Measurements from ENCODE around the gene PTGES2. TPM values are rescaled to one million over a fixed set of nuclear protein-coding genes. Genes with fewer than 3 reads are reported as not detected.
A peak's percentile ranks its signal among the peaks of the same experiment; 100 is the strongest.

The PTGES2 gene
- total and polyA plus RNA-seq, 2 donors from 2014 or later, result 64.1 to 117 TPM

DNA sequence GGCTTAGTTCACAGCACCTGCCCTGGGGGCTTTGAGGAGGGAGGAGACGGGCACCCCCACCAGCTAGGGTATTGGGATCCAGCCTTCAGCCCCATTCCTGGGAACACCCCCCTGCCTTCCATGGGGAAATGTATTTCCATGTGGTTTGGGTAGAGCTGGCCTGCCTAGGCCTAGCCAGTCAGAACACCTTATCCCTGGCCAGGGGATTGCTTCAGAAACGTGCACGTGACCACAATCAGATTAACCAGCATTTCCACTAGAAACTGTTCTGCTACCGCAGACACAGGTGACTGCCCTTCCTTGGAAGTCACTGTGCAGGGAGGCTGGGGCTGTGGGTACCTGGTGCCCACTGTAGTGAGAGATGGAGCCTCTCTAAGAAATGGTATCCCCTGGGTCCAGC is 46.5 kb upstream of the PTGES2 start:
- H3K9me3 ChIP-seq (ENCODE audit: control insufficient read depth in 2 of 3, insufficient read depth in 1 of 3, low read length in 3 of 3), result no peaks in the 10 kb centered on the region
- H3K4me3 ChIP-seq (ENCODE audit: low read length in 3 of 3), result no peak overlapping the region
- H3K27me3 ChIP-seq (ENCODE audit: control insufficient read depth, insufficient read depth, low read length), result no peaks in the 10 kb centered on the region
- no peak overlapping the region for H3K27ac ChIP-seq (ENCODE audit: low read depth in 2 of 2, low read length in 2 of 2)
- intact Hi-C loops (cut with DNase I), result no loop called here
- H3K9ac ChIP-seq (ENCODE audit: low read length in 3 of 3), result no peak overlapping the region
- TF ChIP-seq, protein P1, sequence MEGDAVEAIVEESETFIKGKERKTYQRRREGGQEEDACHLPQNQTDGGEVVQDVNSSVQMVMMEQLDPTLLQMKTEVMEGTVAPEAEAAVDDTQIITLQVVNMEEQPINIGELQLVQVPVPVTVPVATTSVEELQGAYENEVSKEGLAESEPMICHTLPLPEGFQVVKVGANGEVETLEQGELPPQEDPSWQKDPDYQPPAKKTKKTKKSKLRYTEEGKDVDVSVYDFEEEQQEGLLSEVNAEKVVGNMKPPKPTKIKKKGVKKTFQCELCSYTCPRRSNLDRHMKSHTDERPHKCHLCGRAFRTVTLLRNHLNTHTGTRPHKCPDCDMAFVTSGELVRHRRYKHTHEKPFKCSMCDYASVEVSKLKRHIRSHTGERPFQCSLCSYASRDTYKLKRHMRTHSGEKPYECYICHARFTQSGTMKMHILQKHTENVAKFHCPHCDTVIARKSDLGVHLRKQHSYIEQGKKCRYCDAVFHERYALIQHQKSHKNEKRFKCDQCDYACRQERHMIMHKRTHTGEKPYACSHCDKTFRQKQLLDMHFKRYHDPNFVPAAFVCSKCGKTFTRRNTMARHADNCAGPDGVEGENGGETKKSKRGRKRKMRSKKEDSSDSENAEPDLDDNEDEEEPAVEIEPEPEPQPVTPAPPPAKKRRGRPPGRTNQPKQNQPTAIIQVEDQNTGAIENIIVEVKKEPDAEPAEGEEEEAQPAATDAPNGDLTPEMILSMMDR (IDR thresholded peaks at IDR 0.05; ENCODE audit: borderline replicate concordance, extremely low read depth, insufficient read depth), result no peak
- H3K4me1 ChIP-seq (ENCODE audit: control insufficient read depth in 2 of 3, insufficient read depth in 2 of 3, low read depth in 1 of 3, low read length in 3 of 3), result peaks cover 0 to 3% (median 0%) of the 10 kb centered on the region in 3 donors
- H3K36me3 ChIP-seq (ENCODE audit: control insufficient read depth in 2 of 3, insufficient read depth in 3 of 3, low read length in 3 of 3), result peaks cover 5 to 42% (median 26%) of the 10 kb centered on the region in 3 donors
- peak in 1 of 5 donors; percentile 34 for DNase-seq
- FAIRE-seq, result no peak

DNA sequence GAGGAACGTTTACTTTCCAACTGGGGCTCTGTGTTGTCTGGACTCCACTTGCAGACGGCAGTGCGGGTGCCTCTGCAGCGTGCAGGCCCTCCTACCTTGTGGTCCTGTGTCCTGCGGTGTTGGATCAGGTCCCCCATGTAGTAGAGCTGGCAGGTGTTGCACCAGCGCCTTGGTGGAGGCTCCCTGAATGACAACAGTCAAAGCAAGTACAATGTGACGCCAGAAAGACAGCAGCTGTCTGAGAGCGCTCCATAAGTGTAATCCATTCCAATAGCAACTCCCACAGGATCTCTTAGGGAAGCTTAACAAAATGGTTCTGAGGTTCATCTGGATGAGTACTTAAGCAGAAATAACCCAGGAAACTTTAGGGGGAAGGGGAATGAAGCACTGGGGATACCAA is 42.4 kb upstream of the PTGES2 start:
- FAIRE-seq (no peak), DNase-seq (no peak)
- H3K4me1 ChIP-seq (ENCODE audit: control insufficient read depth in 2 of 3, insufficient read depth in 2 of 3, low read depth in 1 of 3, low read length in 3 of 3), result no peaks in the 10 kb centered on the region
- H3K36me3 ChIP-seq (ENCODE audit: control insufficient read depth in 2 of 3, insufficient read depth in 3 of 3, low read length in 3 of 3), result peaks cover 7 to 33% (median 20%) of the 10 kb centered on the region in 3 donors
- intact Hi-C loops (cut with DNase I), result no loop called here
- no peak overlapping the region for H3K4me3 ChIP-seq (ENCODE audit: low read length in 3 of 3)
- TF ChIP-seq, protein P1 (IDR thresholded peaks at IDR 0.05; ENCODE audit: borderline replicate concordance, extremely low read depth, insufficient read depth), result no peak
- H3K9me3 ChIP-seq (ENCODE audit: control insufficient read depth in 2 of 3, insufficient read depth in 1 of 3, low read length in 3 of 3), result no peaks in the 10 kb centered on the region
- H3K27ac ChIP-seq (ENCODE audit: low read depth in 2 of 2, low read length in 2 of 2), result no peak overlapping the region
- H3K9ac ChIP-seq (ENCODE audit: low read length in 3 of 3), result no peak overlapping the region
- no peaks in the 10 kb centered on the region for H3K27me3 ChIP-seq (ENCODE audit: control insufficient read depth, insufficient read depth, low read length)

DNA sequence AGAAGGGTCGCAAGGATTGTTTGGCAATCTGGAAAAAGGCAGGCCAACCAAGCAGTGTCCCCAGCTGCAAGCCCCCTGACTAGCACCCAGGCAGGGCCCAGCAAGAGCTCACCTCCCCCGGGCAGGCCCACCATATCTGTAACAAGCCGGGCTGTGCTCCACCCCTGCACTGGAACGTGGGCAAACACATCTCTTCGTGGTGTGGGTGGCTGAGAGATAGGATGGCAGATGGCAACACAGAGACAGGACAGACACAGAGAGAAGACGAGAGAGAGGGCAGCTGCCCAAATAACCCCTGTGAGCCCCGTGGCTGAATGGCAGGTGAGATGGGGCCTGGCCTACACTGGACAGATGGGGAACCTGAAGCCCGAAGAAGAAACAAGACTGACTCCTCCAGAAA is 42.0 kb upstream of the PTGES2 start:
- TF ChIP-seq, protein P1 (IDR thresholded peaks at IDR 0.05; ENCODE audit: borderline replicate concordance, extremely low read depth, insufficient read depth), result no peak
- Histone ChIP-seq H3K4me1 (ENCODE audit: control insufficient read depth in 2 of 3, insufficient read depth in 2 of 3, low read depth in 1 of 3, low read length in 3 of 3) (no peaks in the 10 kb centered on the region), H3K36me3 (ENCODE audit: control insufficient read depth in 2 of 3, insufficient read depth in 3 of 3, low read length in 3 of 3) (peaks cover 7 to 34% (median 20%) of the 10 kb centered on the region in 3 donors), H3K27ac (ENCODE audit: low read depth in 2 of 2, low read length in 2 of 2) (no peak overlapping the region), H3K9me3 (ENCODE audit: control insufficient read depth in 2 of 3, insufficient read depth in 1 of 3, low read length in 3 of 3) (no peaks in the 10 kb centered on the region), H3K27me3 (ENCODE audit: control insufficient read depth, insufficient read depth, low read length) (no peaks in the 10 kb centered on the region), H3K4me3 (ENCODE audit: low read length in 3 of 3) (no peak overlapping the region), H3K9ac (ENCODE audit: low read length in 3 of 3) (no peak overlapping the region)
- FAIRE-seq (no peak), DNase-seq (peak in 1 of 5 donors; percentile 63)
- intact Hi-C loops (cut with DNase I), result no loop called here

DNA sequence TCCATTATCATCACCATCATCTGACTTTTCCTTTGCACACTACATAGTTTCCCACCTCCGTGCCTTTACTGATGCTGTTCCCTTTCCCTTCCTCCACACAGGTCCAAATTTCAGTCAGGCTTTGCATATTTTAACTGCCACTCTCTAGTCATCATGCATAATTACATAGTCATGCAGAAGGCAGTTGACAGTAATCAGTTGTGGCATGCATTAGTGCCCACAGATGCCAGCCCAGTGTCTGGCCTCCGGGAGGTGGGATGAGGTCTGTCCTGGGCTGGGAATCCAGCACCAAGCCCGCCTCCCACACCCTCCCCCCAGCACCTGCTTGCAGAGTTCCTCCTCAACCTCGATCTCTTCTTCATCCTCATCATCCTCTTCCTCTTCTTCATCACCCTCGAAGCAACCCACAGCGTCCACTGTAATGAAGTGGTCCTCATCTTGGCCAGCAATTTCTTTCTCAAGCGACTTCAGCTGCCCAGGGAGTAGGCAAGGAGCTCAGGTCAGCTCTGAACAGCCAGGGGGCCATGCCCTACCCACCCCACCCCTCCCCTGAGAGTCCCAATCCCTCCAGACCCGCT is 41.3 kb upstream of the PTGES2 start:
- H3K4me1 ChIP-seq (ENCODE audit: control insufficient read depth in 2 of 3, insufficient read depth in 2 of 3, low read depth in 1 of 3, low read length in 3 of 3), result no peaks in the 10 kb centered on the region
- H3K9ac ChIP-seq (ENCODE audit: low read length in 3 of 3), result no peak overlapping the region
- FAIRE-seq (no peak), DNase-seq (no peak)
- intact Hi-C loops (cut with DNase I), result no loop called here
- no peak overlapping the region for H3K4me3 ChIP-seq (ENCODE audit: low read length in 3 of 3)
- no peak overlapping the region for H3K27ac ChIP-seq (ENCODE audit: low read depth in 2 of 2, low read length in 2 of 2)
- H3K9me3 ChIP-seq (ENCODE audit: control insufficient read depth in 2 of 3, insufficient read depth in 1 of 3, low read length in 3 of 3), result no peaks in the 10 kb centered on the region
- peaks cover 7 to 37% (median 23%) of the 10 kb centered on the region in 3 donors for H3K36me3 ChIP-seq (ENCODE audit: control insufficient read depth in 2 of 3, insufficient read depth in 3 of 3, low read length in 3 of 3)
- no peaks in the 10 kb centered on the region for H3K27me3 ChIP-seq (ENCODE audit: control insufficient read depth, insufficient read depth, low read length)
- TF ChIP-seq, protein P1 (IDR thresholded peaks at IDR 0.05; ENCODE audit: borderline replicate concordance, extremely low read depth, insufficient read depth), result no peak
